Nephron progenitor cell (in vitro differentiated cells): ENCODE results near the gene KDM4E.
"Not testable (repeated sequence)": the region's sequence is repeated elsewhere in the genome, so short reads cannot be mapped to it uniquely, and the experiment has no call there.

ENCODE experiments used
- DNase-seq: peaks from one replicate; pipeline ENCODE4 v3.0.0; 2021
- H3K27ac Mint-ChIP-seq: 2 replicates; pipeline ENCODE4 v1.8.0; 2021; ENCODE audit warnings: mild to moderate bottlenecking, moderate library complexity, mixed read lengths
- H3K27me3 Mint-ChIP-seq: 2 replicates; pipeline ENCODE4 v1.8.0; 2021; ENCODE audit warnings: mild to moderate bottlenecking, low read depth, mixed read lengths; ENCODE audit not compliant: poor library complexity
- H3K36me3 Mint-ChIP-seq: 2 replicates; pipeline ENCODE4 v1.8.0; 2021; ENCODE audit warnings: low read depth, mixed read lengths
- H3K4me1 Mint-ChIP-seq: 2 replicates; pipeline ENCODE4 v1.8.0; 2021; ENCODE audit warnings: mixed read lengths
- H3K4me3 Mint-ChIP-seq: 2 replicates; pipeline ENCODE4 v1.8.0; 2021; ENCODE audit warnings: mild to moderate bottlenecking, moderate library complexity, mixed read lengths
- H3K9me3 Mint-ChIP-seq: 2 replicates; pipeline ENCODE4 v1.8.0; 2021; ENCODE audit warnings: mild to moderate bottlenecking, moderate library complexity, mixed read lengths
- CTCF ChIP-seq: fragments of 200-600 bp; sonication (generic); IDR thresholded peaks from 2 replicates; pipeline ENCODE4 v1.5.0; 2021; ENCODE audit warnings: antibody characterized with exemption

KDM4E gene

GRCh38 chr11:95028357-95028756, 3.3 kb downstream of the KDM4E start:
- TF ChIP-seq CTCF = no peak
- Mint-ChIP-seq H3K4me1 (no peaks in the 10 kb centered on the region), H3K27ac (no peak overlapping the region), H3K4me3 (no peak overlapping the region), H3K36me3 (no peaks in the 10 kb centered on the region), H3K27me3 (peaks cover 13% of the 10 kb centered on the region), H3K9me3 (no peaks in the 10 kb centered on the region)
- DNase-seq = no peak

- Mint-ChIP-seq H3K4me3 (no peak overlapping the region), H3K27me3 (peaks cover 8% of the 10 kb centered on the region), H3K4me1 (no peaks in the 10 kb centered on the region), H3K27ac (no peak overlapping the region), H3K36me3 (no peaks in the 10 kb centered on the region), H3K9me3 (peaks cover 2% of the 10 kb centered on the region)
- no peak for TF ChIP-seq CTCF
- DNase-seq = no peak
Measured at GRCh38 chr11:95033051-95033450, 8.0 kb downstream of the KDM4E start.

- H3K4me1 Mint-ChIP-seq = no peaks in the 10 kb centered on the region
- H3K36me3 Mint-ChIP-seq = no peaks in the 10 kb centered on the region
- H3K9me3 Mint-ChIP-seq = peaks cover 5% of the 10 kb centered on the region
- H3K27me3 Mint-ChIP-seq = peaks cover 10% of the 10 kb centered on the region
- TF ChIP-seq CTCF = no peak
- no peak overlapping the region for H3K27ac Mint-ChIP-seq
- no peak for DNase-seq
- no peak overlapping the region for H3K4me3 Mint-ChIP-seq
Measured at GRCh38 chr11:95035316-95035715, 10.3 kb downstream of the KDM4E start.

- H3K27ac Mint-ChIP-seq, H3K36me3 Mint-ChIP-seq, DNase-seq, H3K4me3 Mint-ChIP-seq, H3K9me3 Mint-ChIP-seq, H3K4me1 Mint-ChIP-seq: not testable (repeated sequence)
- H3K27me3 Mint-ChIP-seq = peaks cover 11% of the 10 kb centered on the region
Measured at GRCh38 chr11:95037356-95038035, 12.4 kb downstream of the KDM4E start.

- DNase-seq = no peak
- TF ChIP-seq CTCF = no peak
- peaks cover 5% of the 10 kb centered on the region for H3K9me3 Mint-ChIP-seq
- peaks cover 25% of the 10 kb centered on the region for H3K27me3 Mint-ChIP-seq
- H3K4me1 Mint-ChIP-seq = peaks cover 7% of the 10 kb centered on the region
- no peaks in the 10 kb centered on the region for H3K36me3 Mint-ChIP-seq
- H3K27ac Mint-ChIP-seq = no peak overlapping the region
- no peak overlapping the region for H3K4me3 Mint-ChIP-seq
Measured at GRCh38 chr11:95042239-95042638, 17.2 kb downstream of the KDM4E start.

GRCh38 chr11:95042906-95043305, 17.8 kb downstream of the KDM4E start:
- Mint-ChIP-seq H3K9me3 (peaks cover 4% of the 10 kb centered on the region), H3K27me3 (peaks cover 25% of the 10 kb centered on the region), H3K4me3 (no peak overlapping the region), H3K36me3 (no peaks in the 10 kb centered on the region), H3K4me1 (peaks cover 7% of the 10 kb centered on the region), H3K27ac (peak overlapping the region; percentile 31)
- DNase-seq = no peak
- TF ChIP-seq CTCF = no peak
